Hepatocyte (in vitro differentiated cells): ENCODE data around the gene EHD2.

Experiments used
- CTCF ChIP-seq: fragments of 200-600 bp; sonication (generic); IDR thresholded peaks from 2 replicates; pipeline ENCODE4 v1.5.1; 2016; ENCODE audit warnings: antibody characterized with exemption, mild to moderate bottlenecking; ENCODE audit not compliant: poor library complexity
- EZH2 ChIP-seq: fragments of 200-600 bp; sonication (generic); IDR thresholded peaks from 2 replicates; pipeline ENCODE4 v1.6.1; 2016; ENCODE audit warnings: antibody characterized with exemption, mild to moderate bottlenecking, borderline replicate concordance

GRCh38 chr19:47697863-47698609 lies 15.2 kb upstream of the EHD2 start:
- TF ChIP-seq EZH2, result no peak
- TF ChIP-seq CTCF, result peak; percentile 92
